GM08714 (cell line): ENCODE measurements around the gene BCL11B.

ENCODE experiments used
- H3K4me3 ChIP-seq: fragments of 200-500 bp; sonication (Bioruptor generic); 2 replicates; pipeline ENCODE4 v1.5.1; 2014; ENCODE audit warnings: mild to moderate bottlenecking, low read length, inconsistent platforms
- ZNF274 ChIP-seq: IDR thresholded peaks from 2 replicates; pipeline ENCODE4 v1.6.1; 2012; ENCODE audit warnings: mild to moderate bottlenecking, low read depth, low read length

The BCL11B gene

DNA sequence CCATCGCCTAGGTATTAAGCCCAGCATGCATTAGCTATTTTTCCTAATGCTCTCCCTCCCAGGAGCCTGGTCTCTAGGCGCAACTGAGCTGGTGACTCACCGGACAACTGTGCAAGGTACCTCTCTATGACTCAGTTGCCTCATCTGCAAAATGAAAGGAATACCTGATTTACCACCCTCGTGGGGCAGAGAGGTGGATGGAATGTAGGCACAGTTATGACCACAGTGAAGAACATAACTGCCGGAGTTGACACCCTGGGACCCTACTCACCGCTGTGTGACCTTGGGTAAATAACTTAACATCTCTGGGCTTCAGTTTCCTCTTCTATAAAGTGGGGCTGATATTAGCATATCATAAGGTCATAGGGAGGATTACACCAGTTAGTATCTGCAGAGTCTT, 22.6 kb downstream of the BCL11B start:
- no peak for TF ChIP-seq ZNF274
- no peak overlapping the region for H3K4me3 ChIP-seq

DNA sequence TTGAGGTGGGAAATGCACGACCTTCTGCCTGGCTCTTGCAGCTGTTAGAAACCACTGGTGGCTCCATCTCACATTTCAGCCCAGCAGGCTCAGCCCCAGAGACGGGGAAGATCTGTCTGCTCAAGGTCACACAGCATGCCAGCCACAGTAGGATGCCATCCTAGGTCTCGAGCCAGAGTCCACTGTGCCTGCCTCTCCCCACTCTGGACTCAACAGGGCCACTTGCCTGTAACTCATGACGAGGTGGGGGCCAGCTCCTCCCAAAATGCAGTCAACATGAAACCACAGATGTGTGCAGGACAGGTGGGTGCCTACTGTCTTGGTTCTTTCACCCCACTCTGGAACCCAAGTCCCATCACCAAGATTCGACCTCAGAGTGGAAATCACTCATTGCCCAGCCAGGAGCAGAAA, 23.2 kb downstream of the BCL11B start:
- TF ChIP-seq ZNF274 = no peak
- H3K4me3 ChIP-seq = no peak overlapping the region

DNA sequence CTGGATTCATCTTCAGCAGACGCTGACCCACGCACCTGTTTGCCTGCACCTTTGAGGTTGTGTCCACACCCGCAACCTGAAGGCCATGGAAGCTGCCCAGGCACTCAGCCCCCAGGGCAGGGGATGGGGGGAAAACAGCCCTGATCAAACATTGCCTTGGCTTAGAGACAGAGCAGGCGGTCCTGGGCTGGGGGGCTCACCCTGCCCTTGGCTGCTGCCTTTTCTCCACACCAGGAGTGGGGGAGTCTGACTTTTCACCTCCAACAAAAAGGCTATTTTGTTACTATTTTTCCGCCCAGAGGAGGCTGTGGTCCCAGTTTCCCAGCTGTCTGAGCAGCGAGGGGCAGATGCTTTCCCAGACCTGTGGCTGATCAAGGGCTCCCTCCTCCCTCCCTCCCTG, 24.2 kb downstream of the BCL11B start:
- TF ChIP-seq ZNF274 = no peak
- no peak overlapping the region for H3K4me3 ChIP-seq

DNA sequence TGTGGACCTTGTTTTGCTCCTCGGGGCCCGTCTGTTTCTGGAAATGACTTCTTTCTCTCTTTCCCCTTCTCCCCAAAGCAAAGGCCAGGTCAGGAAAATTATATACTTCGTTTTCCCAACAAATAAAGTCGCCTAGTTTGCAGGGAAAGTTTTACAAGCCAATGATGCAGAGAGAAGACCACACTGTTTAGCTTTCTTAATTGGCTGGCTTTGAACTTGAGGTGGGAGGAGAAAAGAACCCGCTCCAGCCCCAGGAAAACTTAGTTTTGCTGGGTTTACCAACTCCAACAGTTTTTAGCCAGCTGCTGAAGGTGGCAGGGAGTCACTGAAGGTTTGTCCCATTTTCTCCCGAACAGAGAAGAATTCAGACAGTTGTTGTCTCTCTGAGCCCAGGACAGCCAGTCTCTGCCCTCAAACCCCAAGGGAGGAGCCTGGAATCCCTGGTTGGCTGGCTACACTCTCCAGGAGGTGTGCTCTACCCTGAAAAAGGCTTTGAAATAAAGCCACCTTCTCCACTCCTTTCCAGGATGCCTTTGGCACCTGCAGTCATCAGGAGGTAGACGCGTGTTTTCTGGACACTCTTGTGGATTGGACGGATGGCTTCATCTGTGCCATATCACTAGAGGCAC, 24.8 kb downstream of the BCL11B start:
- H3K4me3 ChIP-seq = no peak overlapping the region
- no peak for TF ChIP-seq ZNF274

DNA sequence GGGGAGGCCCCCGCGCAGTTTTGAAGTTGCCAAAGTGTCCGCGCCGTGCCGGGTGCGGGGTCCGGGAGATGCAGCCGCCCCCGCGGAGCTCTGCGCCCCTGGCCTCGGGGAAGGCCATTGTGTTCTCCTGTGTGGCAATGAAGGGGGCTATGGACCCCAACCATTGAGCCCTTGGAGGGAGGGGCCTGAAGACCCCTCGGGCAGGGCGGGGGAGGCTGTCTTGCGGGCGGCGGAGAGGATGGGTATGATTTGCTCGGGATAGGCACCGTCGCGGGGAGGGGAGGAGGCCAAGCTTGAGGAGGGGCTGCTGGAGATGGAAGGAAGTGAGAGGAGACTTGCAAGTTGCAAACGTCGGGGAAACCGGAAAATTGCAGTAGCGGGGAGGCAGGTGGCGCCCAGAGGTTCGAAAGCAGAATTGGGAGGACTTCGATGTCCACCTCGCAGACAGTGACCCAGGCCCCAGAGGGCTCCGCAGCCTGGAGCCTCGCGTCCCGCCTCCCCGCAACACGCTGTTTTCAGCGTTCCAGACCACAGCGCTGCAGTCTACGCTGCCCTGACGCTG, 25.4 kb downstream of the BCL11B start:
- TF ChIP-seq ZNF274 = no peak
- no peak overlapping the region for H3K4me3 ChIP-seq

DNA sequence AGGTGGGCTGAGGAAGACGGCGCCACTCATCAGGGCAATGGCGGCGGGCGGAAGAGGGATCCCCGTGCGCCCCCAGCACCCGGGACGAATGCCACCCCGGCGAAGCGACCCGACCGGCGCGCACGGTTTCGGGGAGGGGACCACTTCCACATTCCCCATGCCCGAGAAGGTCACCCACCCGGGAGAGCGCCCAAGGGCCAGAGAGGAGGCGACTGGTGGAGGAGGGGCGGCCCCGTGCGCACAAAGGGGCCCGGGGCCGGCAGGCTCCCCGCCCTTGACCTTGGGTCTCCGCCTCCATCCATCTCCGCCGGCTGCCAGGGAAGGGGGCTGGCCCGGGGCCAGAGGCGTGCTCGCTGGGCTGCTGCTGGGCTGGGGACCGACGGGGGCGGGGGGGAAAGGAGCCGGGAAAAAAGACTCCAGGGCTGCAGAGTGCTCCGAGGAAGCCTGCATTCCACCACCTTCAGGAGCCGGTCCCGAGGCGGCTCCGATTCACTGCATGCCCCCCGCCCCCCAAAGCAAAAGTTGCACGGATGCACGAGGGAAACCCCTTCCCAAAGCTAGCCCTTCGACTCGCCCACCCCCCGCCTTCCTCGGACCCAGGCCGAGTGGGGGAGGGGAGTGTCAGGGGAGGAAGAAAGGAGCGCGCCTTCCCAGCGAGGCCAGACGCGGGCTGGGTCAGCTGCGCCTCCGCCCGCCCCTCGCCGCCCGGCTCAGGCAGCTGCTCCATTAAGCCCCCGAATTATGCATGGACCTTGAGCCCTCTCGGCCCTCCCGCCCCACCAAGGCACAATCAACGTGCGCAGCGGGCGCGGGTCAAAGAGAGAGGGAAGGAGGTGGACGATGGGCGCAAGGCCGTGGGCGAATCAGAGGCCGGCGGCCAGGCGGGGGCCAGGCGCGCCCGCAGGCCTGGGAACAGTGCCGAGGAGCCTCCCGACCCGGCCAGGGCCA, 26.2 kb downstream of the BCL11B start:
- TF ChIP-seq ZNF274 = no peak
- no peak overlapping the region for H3K4me3 ChIP-seq

DNA sequence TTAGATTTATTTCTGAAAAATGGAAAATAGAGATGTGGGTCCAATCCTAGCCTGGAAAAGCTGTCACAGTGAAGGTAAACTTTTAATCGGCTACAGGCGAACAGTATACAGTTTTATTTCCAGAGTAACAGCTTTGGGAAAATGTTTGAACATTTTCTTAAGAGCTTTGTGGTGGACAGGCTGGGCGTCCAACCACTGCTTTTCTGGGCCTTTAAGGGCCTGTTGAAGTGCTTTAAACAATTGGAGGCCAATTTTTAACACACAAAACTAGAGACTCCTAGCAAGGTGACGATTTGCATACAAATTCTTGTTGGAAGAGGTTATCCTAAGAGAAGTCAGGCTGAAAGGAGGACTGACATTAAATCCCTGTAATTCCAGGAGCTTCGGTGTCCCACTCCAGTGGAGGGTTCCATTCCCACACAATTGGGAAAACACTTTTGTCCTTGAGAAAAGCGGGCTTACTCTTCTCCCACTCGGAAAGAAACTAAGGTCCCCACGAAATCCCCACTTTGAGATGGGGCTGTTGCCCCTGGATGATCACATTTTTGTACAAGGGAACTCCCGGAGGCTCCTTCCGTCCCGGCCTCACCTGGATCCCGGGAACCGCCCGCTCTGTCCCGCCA, 26.9 kb downstream of the BCL11B start:
- H3K4me3 ChIP-seq = no peak overlapping the region
- no peak for TF ChIP-seq ZNF274

DNA sequence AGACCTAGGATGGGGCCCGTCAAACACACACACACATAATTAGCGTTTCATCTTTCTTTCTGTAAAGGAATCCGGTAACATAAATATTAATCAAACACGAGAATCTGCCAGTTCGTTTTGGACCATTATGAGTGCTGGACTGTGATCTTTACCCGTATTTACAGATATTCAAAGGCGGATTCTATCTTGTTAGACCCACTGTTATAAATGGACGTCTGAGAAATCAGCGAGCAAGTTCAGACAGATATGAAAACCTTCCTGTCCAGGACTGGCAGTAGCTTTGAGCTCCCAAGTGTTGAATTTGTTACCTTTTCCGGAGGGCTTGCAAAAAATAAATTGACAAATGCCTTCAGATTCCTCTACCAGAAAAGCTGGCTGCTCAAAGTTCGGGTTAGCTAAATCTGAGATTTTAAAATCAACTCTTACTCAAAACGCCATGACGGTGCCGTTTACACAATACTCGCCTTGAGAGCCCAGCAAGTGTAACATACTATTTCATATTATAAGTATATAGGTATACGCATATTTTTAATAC, 27.6 kb downstream of the BCL11B start:
- H3K4me3 ChIP-seq = no peak overlapping the region

DNA sequence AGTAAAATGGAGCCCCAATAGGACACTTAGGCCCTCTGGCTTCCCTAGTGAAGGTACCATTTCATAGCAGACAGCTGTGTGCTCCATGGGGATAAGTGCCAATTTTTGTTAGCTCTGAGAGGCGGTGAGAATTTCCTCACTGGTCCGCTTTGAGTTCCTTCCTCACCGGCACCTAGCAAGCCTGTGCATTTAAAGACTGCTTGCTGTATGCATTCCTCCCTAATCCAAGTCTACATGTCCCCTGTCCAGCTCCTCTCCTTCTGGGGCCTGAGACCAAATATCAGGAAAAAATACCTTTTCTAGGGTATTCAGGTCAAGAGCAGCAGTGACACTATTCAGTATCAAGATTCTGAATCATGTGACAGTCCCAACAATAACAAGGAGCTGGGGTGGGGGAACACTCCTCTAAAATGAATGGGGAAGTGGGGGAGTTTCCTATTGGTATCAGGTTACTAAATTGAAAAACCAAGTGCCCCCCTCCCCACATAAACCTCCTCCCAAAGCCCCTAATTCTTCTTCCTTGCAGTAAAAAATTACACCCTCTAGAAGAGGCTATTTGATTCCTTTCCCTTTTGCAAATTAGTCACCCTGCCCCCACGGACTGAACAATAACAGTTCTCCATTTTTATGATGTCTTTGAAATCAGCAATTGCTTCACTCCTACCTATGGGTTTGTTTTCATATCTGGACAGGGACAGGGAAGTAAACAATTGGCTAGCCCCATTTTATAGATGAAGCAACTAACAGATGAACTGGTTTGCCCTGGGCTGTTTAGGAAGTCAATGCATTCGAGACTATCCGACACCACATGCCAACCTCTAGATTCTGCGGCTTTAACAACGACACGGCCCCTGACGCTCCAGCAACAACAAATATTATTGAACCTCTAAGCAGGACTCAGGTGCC, 28.9 kb downstream of the BCL11B start:
- TF ChIP-seq ZNF274 = no peak
- H3K4me3 ChIP-seq = no peak overlapping the region

More for the DNA sequence above, 27.6 kb downstream of the BCL11B start:
- no peak for TF ChIP-seq ZNF274

DNA sequence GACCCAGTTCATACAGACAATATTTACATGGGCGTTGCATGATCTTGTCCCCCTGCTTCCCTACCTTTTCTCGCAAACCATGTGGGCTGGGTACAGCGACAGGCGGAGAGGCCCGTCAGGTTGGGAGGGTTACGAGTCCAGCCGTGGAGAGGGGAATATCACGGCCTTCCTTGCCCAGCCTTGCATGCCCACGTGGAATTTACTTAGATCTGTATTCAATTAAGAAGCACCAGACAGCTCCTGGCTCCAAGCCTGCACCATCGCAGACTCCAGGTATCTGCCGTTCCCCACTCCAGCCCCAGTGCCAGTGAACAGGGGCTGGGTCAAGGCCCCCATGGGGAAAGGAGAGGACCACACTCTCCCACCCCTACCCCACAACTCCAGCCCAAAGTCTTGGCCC, 29.8 kb downstream of the BCL11B start:
- TF ChIP-seq ZNF274 = no peak
- no peak overlapping the region for H3K4me3 ChIP-seq

DNA sequence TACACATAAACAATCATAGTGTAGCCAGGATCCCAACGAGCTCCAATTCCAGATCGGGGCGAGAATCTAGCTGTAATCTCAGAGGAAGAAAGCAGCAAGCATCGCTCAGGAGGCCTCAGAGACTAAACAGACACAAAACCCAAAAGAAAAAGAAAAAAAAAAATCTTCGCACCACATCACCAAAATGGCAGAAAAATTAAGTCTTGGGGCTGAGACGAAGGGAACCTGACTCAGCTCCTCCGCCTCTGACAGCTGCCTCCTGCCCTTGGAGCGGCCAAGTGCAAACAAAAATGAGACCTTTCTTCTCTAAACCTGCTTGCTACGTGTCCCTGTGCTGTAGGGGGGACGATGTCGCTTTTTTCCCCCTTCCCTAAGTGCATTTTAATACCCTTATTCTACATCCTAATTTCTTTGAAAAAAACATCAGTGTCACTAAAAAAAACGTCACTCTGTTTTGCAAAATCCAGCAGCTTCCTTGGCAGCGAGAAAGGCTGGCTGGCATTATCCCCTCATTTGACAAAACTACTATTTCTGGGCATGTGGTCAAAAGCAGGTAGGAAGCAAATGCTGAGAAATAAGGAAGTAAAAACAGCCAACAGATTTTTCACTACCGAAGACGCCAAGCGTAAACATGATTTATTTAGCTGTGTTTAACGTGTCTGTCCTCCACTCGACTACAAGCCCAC, 30.5 kb downstream of the BCL11B start:
- H3K4me3 ChIP-seq = no peak overlapping the region
- no peak for TF ChIP-seq ZNF274

DNA sequence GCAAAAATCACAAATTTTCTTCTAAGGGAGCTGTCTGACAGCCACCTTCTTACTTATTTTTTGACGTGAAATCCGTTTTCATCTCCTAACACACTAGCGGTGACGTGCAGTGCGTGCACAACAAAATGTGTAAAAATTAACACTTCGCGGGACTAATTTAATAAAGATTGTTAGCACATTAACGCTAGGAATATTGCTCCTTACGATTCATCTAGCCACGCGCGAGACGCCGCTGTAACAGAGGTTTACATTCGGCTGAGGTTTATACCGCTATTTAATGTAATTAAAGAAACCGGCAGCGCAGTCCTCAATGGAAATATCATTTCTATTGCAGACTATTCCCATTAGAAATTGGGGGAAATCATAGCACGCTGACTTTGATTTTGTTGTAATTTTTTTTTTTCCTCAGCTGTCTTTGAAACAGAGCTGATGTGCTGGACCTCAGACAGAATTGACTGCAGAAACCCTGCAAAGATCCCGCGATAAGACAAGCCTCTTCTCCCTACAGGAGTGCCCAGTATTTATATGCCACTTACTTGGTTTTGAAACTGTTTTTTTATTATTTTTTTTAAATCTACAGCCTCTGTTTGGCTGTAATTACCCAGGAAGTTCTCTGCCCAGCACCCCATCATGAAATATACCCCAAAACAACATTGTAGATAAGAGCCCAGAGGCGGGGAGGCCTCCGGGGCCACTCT, 31.2 kb downstream of the BCL11B start:
- no peak overlapping the region for H3K4me3 ChIP-seq
- no peak for TF ChIP-seq ZNF274

DNA sequence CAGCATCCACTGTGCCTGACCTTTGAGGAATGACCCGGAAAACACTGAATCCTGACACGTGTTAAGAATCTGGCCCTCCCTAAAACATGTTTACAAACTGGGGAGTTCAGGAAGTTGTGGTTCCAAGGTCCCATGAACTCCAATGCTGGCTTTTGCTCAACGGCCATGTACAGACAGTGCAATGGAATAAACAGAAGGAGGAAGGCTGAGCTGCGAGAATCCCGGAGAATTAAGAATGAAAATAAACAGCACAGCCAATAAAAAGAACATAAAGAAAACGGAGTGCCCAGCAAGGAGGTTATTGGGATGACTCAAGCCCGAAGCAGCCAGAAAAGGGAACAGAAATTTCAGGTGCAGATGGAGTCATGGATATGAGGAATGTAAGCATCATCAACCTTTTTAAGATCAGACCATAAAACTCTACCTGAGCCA, 32.3 kb downstream of the BCL11B start:
- H3K4me3 ChIP-seq = no peak overlapping the region
- TF ChIP-seq ZNF274 = no peak
